ENCODE measurements around the gene DLGAP3.

GRCh38 chr1:34865573-34865972, 63.9 kb downstream of the DLGAP3 start:
- no peak for TF ChIP-seq CREB5 (CRISPR knock-in tag; IDR thresholded peaks at IDR 0.05; ENCODE audit: low read depth)
- no peak for TF ChIP-seq ESRRG (CRISPR knock-in tag; IDR thresholded peaks at IDR 0.05)
- TF ChIP-seq GLIS3 (CRISPR knock-in tag; IDR thresholded peaks at IDR 0.05): no peak
- TF ChIP-seq ZFP3 (CRISPR knock-in tag; IDR thresholded peaks at IDR 0.05): no peak
- no peak for TF ChIP-seq TOX (CRISPR knock-in tag; IDR thresholded peaks at IDR 0.05; ENCODE audit: borderline replicate concordance)
- TF ChIP-seq BACH2 (CRISPR knock-in tag; IDR thresholded peaks at IDR 0.05; ENCODE audit: borderline replicate concordance): no peak
- no peak for TF ChIP-seq CSRNP3 (CRISPR knock-in tag; IDR thresholded peaks at IDR 0.05)
- no peak for TF ChIP-seq ZNF8 (CRISPR knock-in tag; IDR thresholded peaks at IDR 0.05)
- no peak for TF ChIP-seq RARB (CRISPR knock-in tag; IDR thresholded peaks at IDR 0.05)
- TF ChIP-seq, protein P1, sequence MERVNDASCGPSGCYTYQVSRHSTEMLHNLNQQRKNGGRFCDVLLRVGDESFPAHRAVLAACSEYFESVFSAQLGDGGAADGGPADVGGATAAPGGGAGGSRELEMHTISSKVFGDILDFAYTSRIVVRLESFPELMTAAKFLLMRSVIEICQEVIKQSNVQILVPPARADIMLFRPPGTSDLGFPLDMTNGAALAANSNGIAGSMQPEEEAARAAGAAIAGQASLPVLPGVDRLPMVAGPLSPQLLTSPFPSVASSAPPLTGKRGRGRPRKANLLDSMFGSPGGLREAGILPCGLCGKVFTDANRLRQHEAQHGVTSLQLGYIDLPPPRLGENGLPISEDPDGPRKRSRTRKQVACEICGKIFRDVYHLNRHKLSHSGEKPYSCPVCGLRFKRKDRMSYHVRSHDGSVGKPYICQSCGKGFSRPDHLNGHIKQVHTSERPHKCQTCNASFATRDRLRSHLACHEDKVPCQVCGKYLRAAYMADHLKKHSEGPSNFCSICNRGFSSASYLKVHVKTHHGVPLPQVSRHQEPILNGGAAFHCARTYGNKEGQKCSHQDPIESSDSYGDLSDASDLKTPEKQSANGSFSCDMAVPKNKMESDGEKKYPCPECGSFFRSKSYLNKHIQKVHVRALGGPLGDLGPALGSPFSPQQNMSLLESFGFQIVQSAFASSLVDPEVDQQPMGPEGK (CRISPR knock-in tag; IDR thresholded peaks at IDR 0.05; ENCODE audit: borderline replicate concordance): no peak
- TF ChIP-seq OSR1 (CRISPR knock-in tag; IDR thresholded peaks at IDR 0.05): no peak
